ENCODE measurements around the gene ZIC4. TPM values are rescaled to one million over a fixed set of nuclear protein-coding genes. Genes with fewer than 3 reads are reported as not detected.

The ZIC4 gene
- total and polyA plus RNA-seq, 9 of the 15 experiments (the other 6 are each of a cell fraction or from before 2014, with no cell fraction given): not detected

GRCh38 chr3:147360051-147360439 is 46.3 kb downstream of the ZIC4 start:
- Histone ChIP-seq H3K4me3 (no peak overlapping the region), H3K27ac (ENCODE audit: extremely low read depth, low read depth, low read length) (no peak overlapping the region), H2AFZ (ENCODE audit: low read depth, low read length) (no peak overlapping the region), H3K79me2 (ENCODE audit: control insufficient read depth, insufficient read depth, low read length) (no peaks in the 10 kb centered on the region), H3K4me1 (replicated peaks in 1 of 2; ENCODE audit: control insufficient read depth in 2 of 2, insufficient read depth in 2 of 2, low read length in 2 of 2) (no peaks in the 10 kb centered on the region), H3K9me1 (ENCODE audit: control insufficient read depth, insufficient read depth, low read length) (no peaks in the 10 kb centered on the region), H3K9ac (ENCODE audit: insufficient read depth in 1 of 2, low read depth in 2 of 2, low read length in 2 of 2) (no peak overlapping the region), H4K20me1 (replicated peaks; ENCODE audit: control insufficient read depth, insufficient read depth, low read length) (no peaks in the 10 kb centered on the region), H3K4me2 (ENCODE audit: insufficient read depth, low read length) (no peak overlapping the region), H3K27me3 (ENCODE audit: control insufficient read depth in 2 of 2, insufficient read depth in 2 of 2, low read length in 2 of 2) (peaks cover 0 to 27% of the 10 kb centered on the region in 2 experiments; a peak in 3 of 5 replicates), H3K9me3 (replicated peaks; ENCODE audit: control insufficient read depth, insufficient read depth, low read depth, low read length) (no peaks in the 10 kb centered on the region), H3K36me3 (ENCODE audit: control insufficient read depth, insufficient read depth, low read length) (no peaks in the 10 kb centered on the region)
- FAIRE-seq: no peak
- 0% methylated on average over 5 of the region's 5 CpGs for WGBS (ENCODE audit: insufficient coverage, low coverage, missing lambda C conversion rate)
- intact Hi-C loops (cut with micrococcal nuclease): no loop called here
- no peak for DNase-seq (ENCODE audit: extremely low read depth in 1 of 4, low spot score in 3 of 4)
- TF ChIP-seq ATF6 (CRISPR knock-in tag; IDR thresholded peaks at IDR 0.05) (no peak), JUN (IDR thresholded peaks at IDR 0.05; ENCODE audit: borderline replicate concordance, low read depth, low read length) (no peak), JUN (CRISPR knock-in tag; IDR thresholded peaks at IDR 0.05; ENCODE audit: borderline replicate concordance) (no peak), FOXK2 (conservative IDR thresholded peaks at IDR 0.05 in 1 of 2, IDR thresholded peaks at IDR 0.05 in 1 of 2; ENCODE audit: low read depth in 2 of 2) (no peak), ZBED1 (IDR thresholded peaks at IDR 0.05) (no peak), TAF15 (IDR thresholded peaks at IDR 0.05; ENCODE audit: low read depth, low read length) (no peak), KAT8 (IDR thresholded peaks at IDR 0.05; ENCODE audit: low read depth) (no peak), ZNF75A (CRISPR knock-in tag; IDR thresholded peaks at IDR 0.05) (no peak), KDM2B (CRISPR knock-in tag; IDR thresholded peaks at IDR 0.05) (no peak), ZNF586 (CRISPR knock-in tag; conservative IDR thresholded peaks at IDR 0.05) (no peak)
- no peak for ATAC-seq
- no TSS peak for BruUV-seq (replicated peaks)
- in situ Hi-C loops (cut with MboI): no loop called here
- POLR2A ChIA-PET: no interaction called here
- CTCF ChIA-PET (ENCODE audit: low intra/inter-chr PET ratio): no interaction called here

All from K562 (cell line).